ENCODE measurements around the gene GRIN2C.

The GRIN2C gene

DNA sequence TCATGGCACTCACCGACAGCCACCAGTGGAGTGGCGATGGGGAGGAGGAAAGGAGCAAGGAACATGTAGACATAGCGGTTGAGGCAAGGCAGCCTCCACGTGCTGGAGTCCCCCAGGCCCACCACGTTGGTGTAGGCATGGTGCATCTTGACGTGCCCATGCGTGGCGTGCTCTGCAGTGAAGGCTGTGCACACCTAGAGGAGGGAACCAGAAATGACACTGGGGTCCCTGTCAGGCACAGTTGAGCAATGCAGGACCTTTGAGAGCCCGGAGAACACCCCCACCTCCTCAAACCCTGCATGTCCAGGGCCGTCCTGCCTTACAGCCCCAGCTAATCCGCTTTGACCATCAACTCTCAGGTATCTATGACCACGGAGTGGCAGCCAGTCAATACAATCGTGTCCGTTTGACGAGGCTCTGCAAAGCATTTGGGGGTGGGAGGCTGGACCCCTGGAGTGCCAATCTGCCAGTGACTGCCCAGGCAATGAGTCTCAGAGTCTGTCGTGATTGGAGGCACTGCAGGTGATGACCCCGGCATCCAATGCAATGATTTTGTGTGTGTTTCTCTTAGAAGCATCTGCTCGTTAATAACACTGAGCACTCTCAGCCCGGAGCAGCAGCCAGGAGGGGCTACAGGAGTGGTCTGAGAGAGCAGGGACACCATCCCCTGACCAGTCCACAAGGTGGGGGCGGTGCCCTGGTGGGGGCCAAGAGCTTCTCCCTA lies 23.0 kb upstream of the GRIN2C start:
- Histone ChIP-seq H3K27me3 (ENCODE audit: low read length) (no peaks in the 10 kb centered on the region), H3K9ac (ENCODE audit: low read length) (no peak overlapping the region), H2AFZ (ENCODE audit: low read depth, low read length, severe bottlenecking) (no peak overlapping the region), H3K9me3 (ENCODE audit: insufficient read depth, low read length) (no peaks in the 10 kb centered on the region), H3K27ac (ENCODE audit: low read depth, low read length) (no peak overlapping the region), H3K36me3 (ENCODE audit: low read length) (no peaks in the 10 kb centered on the region), H3F3A (ENCODE audit: insufficient read depth) (no peaks in the 10 kb centered on the region), H3K4me2 (ENCODE audit: low read depth, low read length, poor library complexity, severe bottlenecking) (no peak overlapping the region), H3K79me2 (ENCODE audit: insufficient read depth, low read length) (no peaks in the 10 kb centered on the region), H3K9me2 (replicated peaks; ENCODE audit: insufficient read depth, low read length) (no peaks in the 10 kb centered on the region), H4K20me1 (ENCODE audit: low read depth, low read length) (no peaks in the 10 kb centered on the region), H3K4me3 (ENCODE audit: insufficient read depth, low read length, poor library complexity, severe bottlenecking) (no peak overlapping the region)
- TF ChIP-seq, protein P1, sequence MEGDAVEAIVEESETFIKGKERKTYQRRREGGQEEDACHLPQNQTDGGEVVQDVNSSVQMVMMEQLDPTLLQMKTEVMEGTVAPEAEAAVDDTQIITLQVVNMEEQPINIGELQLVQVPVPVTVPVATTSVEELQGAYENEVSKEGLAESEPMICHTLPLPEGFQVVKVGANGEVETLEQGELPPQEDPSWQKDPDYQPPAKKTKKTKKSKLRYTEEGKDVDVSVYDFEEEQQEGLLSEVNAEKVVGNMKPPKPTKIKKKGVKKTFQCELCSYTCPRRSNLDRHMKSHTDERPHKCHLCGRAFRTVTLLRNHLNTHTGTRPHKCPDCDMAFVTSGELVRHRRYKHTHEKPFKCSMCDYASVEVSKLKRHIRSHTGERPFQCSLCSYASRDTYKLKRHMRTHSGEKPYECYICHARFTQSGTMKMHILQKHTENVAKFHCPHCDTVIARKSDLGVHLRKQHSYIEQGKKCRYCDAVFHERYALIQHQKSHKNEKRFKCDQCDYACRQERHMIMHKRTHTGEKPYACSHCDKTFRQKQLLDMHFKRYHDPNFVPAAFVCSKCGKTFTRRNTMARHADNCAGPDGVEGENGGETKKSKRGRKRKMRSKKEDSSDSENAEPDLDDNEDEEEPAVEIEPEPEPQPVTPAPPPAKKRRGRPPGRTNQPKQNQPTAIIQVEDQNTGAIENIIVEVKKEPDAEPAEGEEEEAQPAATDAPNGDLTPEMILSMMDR (IDR thresholded peaks at IDR 0.05; ENCODE audit: insufficient read depth, low read length, poor library complexity, severe bottlenecking), result no peak
- TF ChIP-seq EZH2phosphoT487 (conservative IDR thresholded peaks at IDR 0.05; ENCODE audit: low read length), result no peak

DNA sequence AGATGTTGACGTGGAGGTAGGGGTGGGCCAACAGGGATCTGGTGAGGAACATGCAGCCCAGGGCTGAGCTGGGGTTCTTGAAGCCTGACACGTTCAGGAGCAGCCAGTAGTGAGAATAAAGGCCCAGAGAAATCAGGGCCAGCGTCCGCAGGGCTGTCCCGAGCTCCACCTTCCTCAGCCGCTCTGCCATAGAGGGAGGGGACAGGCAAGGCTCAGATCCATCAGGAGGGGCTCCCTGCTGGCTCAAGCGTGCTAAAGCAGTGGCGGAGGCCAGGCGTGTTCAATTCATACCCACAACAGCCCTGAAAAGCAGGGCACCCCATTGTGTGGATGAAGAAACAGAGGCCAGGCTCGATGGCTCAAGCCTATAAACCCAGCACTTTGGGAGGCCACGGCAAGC lies 21.4 kb upstream of the GRIN2C start:
- Histone ChIP-seq H3K79me2 (ENCODE audit: insufficient read depth, low read length) (no peaks in the 10 kb centered on the region), H3K9ac (ENCODE audit: low read length) (no peak overlapping the region), H3K9me2 (replicated peaks; ENCODE audit: insufficient read depth, low read length) (no peaks in the 10 kb centered on the region), H3F3A (ENCODE audit: insufficient read depth) (no peaks in the 10 kb centered on the region), H4K20me1 (ENCODE audit: low read depth, low read length) (no peaks in the 10 kb centered on the region), H2AFZ (ENCODE audit: low read depth, low read length, severe bottlenecking) (no peak overlapping the region), H3K36me3 (ENCODE audit: low read length) (no peaks in the 10 kb centered on the region), H3K27me3 (ENCODE audit: low read length) (no peaks in the 10 kb centered on the region), H3K9me3 (ENCODE audit: insufficient read depth, low read length) (no peaks in the 10 kb centered on the region), H3K4me3 (ENCODE audit: insufficient read depth, low read length, poor library complexity, severe bottlenecking) (no peak overlapping the region), H3K27ac (ENCODE audit: low read depth, low read length) (no peak overlapping the region), H3K4me2 (ENCODE audit: low read depth, low read length, poor library complexity, severe bottlenecking) (no peak overlapping the region)
- TF ChIP-seq EZH2phosphoT487 (conservative IDR thresholded peaks at IDR 0.05; ENCODE audit: low read length), result no peak
- TF ChIP-seq, protein P1 (IDR thresholded peaks at IDR 0.05; ENCODE audit: insufficient read depth, low read length, poor library complexity, severe bottlenecking), result no peak

DNA sequence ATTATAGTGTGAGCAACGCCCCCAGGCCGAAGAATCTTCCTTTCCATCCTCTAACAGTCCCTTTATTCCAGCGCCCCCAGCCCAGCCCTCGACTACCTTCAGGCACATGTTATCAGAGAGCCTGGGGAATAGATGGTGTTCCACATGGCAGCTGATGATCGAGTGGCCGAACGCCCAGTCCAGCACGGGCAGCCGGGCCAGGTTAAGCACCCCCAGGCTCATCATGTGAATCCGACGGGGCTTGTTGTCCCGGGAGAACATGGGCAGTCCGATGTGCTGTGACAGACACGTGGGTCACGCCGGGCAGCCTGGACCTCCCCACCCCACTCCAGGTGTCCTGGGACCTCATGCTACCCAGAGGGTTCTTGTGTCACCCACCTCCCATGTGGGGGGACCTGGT lies 19.6 kb upstream of the GRIN2C start:
- Histone ChIP-seq H3K9ac (ENCODE audit: low read length) (no peak overlapping the region), H3K27me3 (ENCODE audit: low read length) (no peaks in the 10 kb centered on the region), H2AFZ (ENCODE audit: low read depth, low read length, severe bottlenecking) (no peak overlapping the region), H3K79me2 (ENCODE audit: insufficient read depth, low read length) (no peaks in the 10 kb centered on the region), H3K4me2 (ENCODE audit: low read depth, low read length, poor library complexity, severe bottlenecking) (no peak overlapping the region), H4K20me1 (ENCODE audit: low read depth, low read length) (no peaks in the 10 kb centered on the region), H3K36me3 (ENCODE audit: low read length) (no peaks in the 10 kb centered on the region), H3K9me2 (replicated peaks; ENCODE audit: insufficient read depth, low read length) (no peaks in the 10 kb centered on the region), H3F3A (ENCODE audit: insufficient read depth) (no peaks in the 10 kb centered on the region; the same call in 1 of the 2 replicates), H3K9me3 (ENCODE audit: insufficient read depth, low read length) (no peaks in the 10 kb centered on the region), H3K27ac (ENCODE audit: low read depth, low read length) (no peak overlapping the region), H3K4me3 (ENCODE audit: insufficient read depth, low read length, poor library complexity, severe bottlenecking) (no peak overlapping the region)
- TF ChIP-seq EZH2phosphoT487 (conservative IDR thresholded peaks at IDR 0.05; ENCODE audit: low read length), result no peak
- TF ChIP-seq, protein P1 (IDR thresholded peaks at IDR 0.05; ENCODE audit: insufficient read depth, low read length, poor library complexity, severe bottlenecking), result no peak

Measured in SU-DHL-6 (cell line).